HEK293 (cell line): ENCODE measurements around the gene FAM149B1.

ENCODE experiments used
- CTCF ChIA-PET: fragments of 350-600 bp; formaldehyde crosslinking; extraction: SDS; loops from one replicate; lab custom pipeline; 2021; ENCODE audit warnings: antibody characterized with exemption; lab: Yijun Ruan, JAX
- POLR2A ChIA-PET: fragments of 300-600 bp; formaldehyde crosslinking; extraction: SDS; loops from one replicate; lab custom pipeline; 2020; ENCODE audit warnings: antibody characterized with exemption, inconsistent platforms; lab: Yijun Ruan, JAX
- H3K27ac ChIP-seq: fragments of 200-500 bp; sonication (Bioruptor generic); 2 replicates; pipeline ENCODE4 v1.5.1; 2014; ENCODE audit warnings: low read depth, low read length, control low read depth, inconsistent platforms; ENCODE audit errors: extremely low read depth
- H3K36me3 ChIP-seq, 2 experiments: fragments of 200-500 bp in 1 of 2; sonication (Bioruptor generic) in 1 of 2; 1 replicate in 1 of 2; 2 replicates in 1 of 2; pipeline ENCODE4 v1.5.1; 2014 to 2017; ENCODE audit warnings: inconsistent platforms in 2 of 2, low read length in 2 of 2; ENCODE audit not compliant: control insufficient read depth in 2 of 2, insufficient read depth in 1 of 2
- H3K4me1 ChIP-seq: fragments of 200-500 bp; sonication (Bioruptor generic); 2 replicates; pipeline ENCODE4 v1.5.1; 2014; ENCODE audit warnings: mild to moderate bottlenecking, low read length, inconsistent platforms; ENCODE audit not compliant: control insufficient read depth, insufficient read depth
- H3K4me3 ChIP-seq: 2 replicates; pipeline ENCODE4 v1.5.1; 2011; ENCODE audit warnings: low read depth, mild to moderate bottlenecking, control low read depth, low read length, moderate library complexity
- H3K9me3 ChIP-seq: fragments of 200-500 bp; sonication (Bioruptor generic); 2 replicates; pipeline ENCODE4 v1.5.1; 2014; ENCODE audit warnings: low read depth, low read length, inconsistent platforms; ENCODE audit not compliant: control insufficient read depth, insufficient read depth
- GLIS1 ChIP-seq: fragments of 450-650 bp; formaldehyde crosslinking; IDR thresholded peaks from 2 replicates; pipeline ENCODE4 v1.5.1; 2016; ENCODE audit warnings: missing biosample characterization, missing genetic modification characterization
- GLIS2 ChIP-seq: fragments of 450-650 bp; formaldehyde crosslinking; IDR thresholded peaks from 2 replicates; pipeline ENCODE4 v1.5.1; 2016; ENCODE audit warnings: missing biosample characterization, missing genetic modification characterization
- PRDM4 ChIP-seq: fragments of 450-650 bp; formaldehyde crosslinking; IDR thresholded peaks from 2 replicates; pipeline ENCODE4 v1.5.1; 2017; ENCODE audit warnings: missing biosample characterization, missing genetic modification characterization
- ZBTB11 ChIP-seq: fragments of 450-650 bp; formaldehyde crosslinking; conservative IDR thresholded peaks from 2 replicates; pipeline ENCODE4 v1.5.1; 2016; ENCODE audit warnings: low read depth, missing biosample characterization, missing genetic modification characterization
- ZBTB17 ChIP-seq: fragments of 450-650 bp; formaldehyde crosslinking; IDR thresholded peaks from 2 replicates; pipeline ENCODE4 v1.5.1; 2016; ENCODE audit warnings: missing biosample characterization, missing genetic modification characterization
- ZBTB7A ChIP-seq: fragments of 450-650 bp; formaldehyde crosslinking; IDR thresholded peaks from 2 replicates; pipeline ENCODE4 v1.5.1; 2016; ENCODE audit warnings: low read depth, missing biosample characterization, missing genetic modification characterization
- ZFHX2 ChIP-seq: fragments of 450-650 bp; formaldehyde crosslinking; conservative IDR thresholded peaks from 2 replicates; pipeline ENCODE4 v1.5.1; 2016; ENCODE audit warnings: missing biosample characterization, missing genetic modification characterization
- ZFP3 ChIP-seq: fragments of 450-650 bp; formaldehyde crosslinking; IDR thresholded peaks from 2 replicates; pipeline ENCODE4 v1.5.1; 2016; ENCODE audit warnings: low read depth, missing biosample characterization, missing genetic modification characterization
- ZFP69B ChIP-seq: fragments of 450-650 bp; formaldehyde crosslinking; IDR thresholded peaks from 2 replicates; pipeline ENCODE4 v1.5.1; 2016; ENCODE audit warnings: missing biosample characterization, missing genetic modification characterization
- ZNF138 ChIP-seq: fragments of 450-650 bp; formaldehyde crosslinking; IDR thresholded peaks from 2 replicates; pipeline ENCODE4 v1.5.1; 2016; ENCODE audit warnings: missing biosample characterization, missing genetic modification characterization, borderline replicate concordance
- ZNF394 ChIP-seq: fragments of 450-650 bp; formaldehyde crosslinking; IDR thresholded peaks from 2 replicates; pipeline ENCODE4 v1.5.1; 2016; ENCODE audit warnings: missing biosample characterization, missing genetic modification characterization, mild to moderate bottlenecking, moderate library complexity, borderline replicate concordance
- ZNF404 ChIP-seq: fragments of 450-650 bp; formaldehyde crosslinking; IDR thresholded peaks from 2 replicates; pipeline ENCODE4 v1.5.1; 2017; ENCODE audit warnings: missing biosample characterization, missing genetic modification characterization
- ZNF433 ChIP-seq: fragments of 450-650 bp; formaldehyde crosslinking; IDR thresholded peaks from 2 replicates; pipeline ENCODE4 v1.5.1; 2016; ENCODE audit warnings: missing biosample characterization, missing genetic modification characterization, low read depth
- ZNF629 ChIP-seq: fragments of 450-650 bp; formaldehyde crosslinking; IDR thresholded peaks from 2 replicates; pipeline ENCODE4 v1.5.1; 2017; ENCODE audit warnings: missing biosample characterization, missing genetic modification characterization
- ZNF692 ChIP-seq: fragments of 450-650 bp; formaldehyde crosslinking; IDR thresholded peaks from 2 replicates; pipeline ENCODE4 v1.5.1; 2016; ENCODE audit warnings: missing biosample characterization, missing genetic modification characterization
- TF ChIP-seq, protein P1 (sequence below): fragments of 450-650 bp; formaldehyde crosslinking; IDR thresholded peaks from 2 replicates; pipeline ENCODE4 v1.5.1; 2016; ENCODE audit warnings: missing biosample characterization, missing genetic modification characterization
- TF ChIP-seq, protein P2 (sequence below): fragments of 450-650 bp; formaldehyde crosslinking; IDR thresholded peaks from 2 replicates; pipeline ENCODE4 v1.5.1; 2016; ENCODE audit warnings: missing biosample characterization, missing genetic modification characterization
- TF ChIP-seq, protein P3 (sequence below): fragments of 450-650 bp; formaldehyde crosslinking; IDR thresholded peaks from 2 replicates; pipeline ENCODE4 v1.5.1; 2016; ENCODE audit warnings: missing biosample characterization, missing genetic modification characterization

Gene FAM149B1

GRCh38 chr10:73248259-73248724, 80.4 kb downstream of the FAM149B1 start:
- ChIA-PET CTCF (interaction anchor here (0.8 kb wide), 1 partner anchor 9 kb away, joined by 4 read pairs; no protein-coding TSS in a partner anchor), POLR2A (interaction anchor here (2.0 to 4.2 kb wide), 3 partner anchors 15 to 165 kb away, joined by 10 to 22 read pairs (median 21); partner anchors contain the start of genes ANXA7, ECD and FAM149B1)
- TF ChIP-seq GLIS1, result peak; percentile 63; the same call in 1 of the 2 replicates
- TF ChIP-seq ZBTB17, result 0 out of 2 replicates have a peak, but pooled peaks have one; percentile 14
- TF ChIP-seq ZNF433 (tag by site-specific recombination), result no peak
- TF ChIP-seq, all 188 proteins: peak for 2
- H3K4me1 ChIP-seq, result peaks cover 2% of the 10 kb centered on the region; the same call in 1 of the 2 replicates
- no peak overlapping the region for H3K4me3 ChIP-seq
- H3K9me3 ChIP-seq, result no peaks in the 10 kb centered on the region
- H3K27ac ChIP-seq, result peak overlapping the region; percentile 96; the same call in 1 of the 2 replicates
- peaks cover 20 to 62% of the 10 kb centered on the region in 2 experiments for H3K36me3 ChIP-seq

GRCh38 chr10:73251683-73252444, 83.9 kb downstream of the FAM149B1 start:
- ChIA-PET POLR2A (interaction anchor here (0.6 to 2.3 kb wide), 11 partner anchors 10 to 557 kb away, joined by 3 to 13 read pairs (median 4); partner anchors contain the start of genes CFAP70 and PPP3CB), CTCF (interaction anchor here (4.5 kb wide), 1 partner anchor 12 kb away, joined by 21 read pairs; no protein-coding TSS in a partner anchor)
- Histone ChIP-seq H3K27ac (peak overlapping the region; percentile 79), H3K36me3 (peaks cover 8 to 33% of the 10 kb centered on the region in 2 experiments; a peak in 2 of 3 replicates), H3K9me3 (no peaks in the 10 kb centered on the region), H3K4me3 (peak overlapping the region; percentile 64), H3K4me1 (peaks cover 5% of the 10 kb centered on the region; the same call in 1 of the 2 replicates)
- TF ChIP-seq ZNF629 (no peak), ZBTB7A (0 out of 2 replicates have a peak, but pooled peaks have one; percentile 30), ZFHX2 (tag by site-specific recombination) (no peak), PRDM4 (no peak), ZNF692 (tag by site-specific recombination) (peak; percentile 92), ZNF394 (tag by site-specific recombination) (peak; percentile 66; the same call in 1 of the 2 replicates), GLIS2 (tag by site-specific recombination) (0 out of 2 replicates have a peak, but pooled peaks have one; percentile 26), ZBTB11 (tag by site-specific recombination) (peak; percentile 91; the same call in 1 of the 2 replicates), ZFP3 (tag by site-specific recombination) (no peak), ZFP69B (tag by site-specific recombination) (0 out of 2 replicates have a peak, but pooled peaks have one; percentile 68), ZNF138 (tag by site-specific recombination) (no peak), ZNF404 (no peak)
- TF ChIP-seq, protein P1, sequence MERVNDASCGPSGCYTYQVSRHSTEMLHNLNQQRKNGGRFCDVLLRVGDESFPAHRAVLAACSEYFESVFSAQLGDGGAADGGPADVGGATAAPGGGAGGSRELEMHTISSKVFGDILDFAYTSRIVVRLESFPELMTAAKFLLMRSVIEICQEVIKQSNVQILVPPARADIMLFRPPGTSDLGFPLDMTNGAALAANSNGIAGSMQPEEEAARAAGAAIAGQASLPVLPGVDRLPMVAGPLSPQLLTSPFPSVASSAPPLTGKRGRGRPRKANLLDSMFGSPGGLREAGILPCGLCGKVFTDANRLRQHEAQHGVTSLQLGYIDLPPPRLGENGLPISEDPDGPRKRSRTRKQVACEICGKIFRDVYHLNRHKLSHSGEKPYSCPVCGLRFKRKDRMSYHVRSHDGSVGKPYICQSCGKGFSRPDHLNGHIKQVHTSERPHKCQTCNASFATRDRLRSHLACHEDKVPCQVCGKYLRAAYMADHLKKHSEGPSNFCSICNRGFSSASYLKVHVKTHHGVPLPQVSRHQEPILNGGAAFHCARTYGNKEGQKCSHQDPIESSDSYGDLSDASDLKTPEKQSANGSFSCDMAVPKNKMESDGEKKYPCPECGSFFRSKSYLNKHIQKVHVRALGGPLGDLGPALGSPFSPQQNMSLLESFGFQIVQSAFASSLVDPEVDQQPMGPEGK (tag by site-specific recombination), result 0 out of 2 replicates have a peak, but pooled peaks have one; percentile 25
- TF ChIP-seq, protein P2, sequence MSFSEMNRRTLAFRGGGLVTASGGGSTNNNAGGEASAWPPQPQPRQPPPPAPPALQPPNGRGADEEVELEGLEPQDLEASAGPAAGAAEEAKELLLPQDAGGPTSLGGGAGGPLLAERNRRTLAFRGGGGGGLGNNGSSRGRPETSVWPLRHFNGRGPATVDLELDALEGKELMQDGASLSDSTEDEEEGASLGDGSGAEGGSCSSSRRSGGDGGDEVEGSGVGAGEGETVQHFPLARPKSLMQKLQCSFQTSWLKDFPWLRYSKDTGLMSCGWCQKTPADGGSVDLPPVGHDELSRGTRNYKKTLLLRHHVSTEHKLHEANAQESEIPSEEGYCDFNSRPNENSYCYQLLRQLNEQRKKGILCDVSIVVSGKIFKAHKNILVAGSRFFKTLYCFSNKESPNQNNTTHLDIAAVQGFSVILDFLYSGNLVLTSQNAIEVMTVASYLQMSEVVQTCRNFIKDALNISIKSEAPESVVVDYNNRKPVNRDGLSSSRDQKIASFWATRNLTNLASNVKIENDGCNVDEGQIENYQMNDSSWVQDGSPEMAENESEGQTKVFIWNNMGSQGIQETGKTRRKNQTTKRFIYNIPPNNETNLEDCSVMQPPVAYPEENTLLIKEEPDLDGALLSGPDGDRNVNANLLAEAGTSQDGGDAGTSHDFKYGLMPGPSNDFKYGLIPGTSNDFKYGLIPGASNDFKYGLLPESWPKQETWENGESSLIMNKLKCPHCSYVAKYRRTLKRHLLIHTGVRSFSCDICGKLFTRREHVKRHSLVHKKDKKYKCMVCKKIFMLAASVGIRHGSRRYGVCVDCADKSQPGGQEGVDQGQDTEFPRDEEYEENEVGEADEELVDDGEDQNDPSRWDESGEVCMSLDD, result no peak
- TF ChIP-seq, protein P3, sequence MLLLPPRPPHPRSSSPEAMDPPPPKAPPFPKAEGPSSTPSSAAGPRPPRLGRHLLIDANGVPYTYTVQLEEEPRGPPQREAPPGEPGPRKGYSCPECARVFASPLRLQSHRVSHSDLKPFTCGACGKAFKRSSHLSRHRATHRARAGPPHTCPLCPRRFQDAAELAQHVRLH (tag by site-specific recombination), result no peak
